ENCODE results near the gene CC2D2B.

CC2D2B gene

DNA sequence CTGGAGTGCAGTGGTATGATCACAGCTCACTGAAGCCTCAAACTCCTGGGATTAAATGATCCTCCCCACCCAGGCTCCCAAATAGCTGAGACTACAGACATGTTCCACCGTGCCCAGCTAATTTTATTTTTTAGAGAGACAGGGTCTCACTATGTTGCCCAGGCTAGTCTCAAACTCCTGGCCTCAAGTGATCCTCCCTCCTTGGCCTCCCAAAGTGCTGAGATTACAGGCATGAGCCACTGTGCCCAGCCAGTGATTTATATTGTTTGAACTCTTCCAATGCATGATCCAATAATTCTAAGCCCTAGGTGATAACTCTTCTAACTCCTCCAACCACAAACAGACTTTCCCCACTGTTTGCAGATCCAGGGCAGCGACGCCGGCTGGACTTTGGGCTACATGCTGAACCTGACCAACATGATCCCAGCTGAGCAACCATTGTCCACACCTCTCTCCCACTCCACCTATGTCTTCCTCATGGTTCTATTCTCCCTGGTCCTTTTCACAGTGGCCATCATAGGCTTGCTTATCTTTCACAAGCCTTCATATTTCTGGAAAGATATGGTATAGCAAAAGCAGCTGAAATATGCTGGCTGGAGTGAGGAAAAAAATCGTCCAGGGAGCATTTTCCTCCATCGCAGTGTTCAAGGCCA lies 41.8 kb upstream of the CC2D2B start:
- H3K4me3 ChIP-seq = no peak overlapping the region
- peaks cover 0 to 9% (median 4%) of the 10 kb centered on the region in 4 donors for H3K4me1 ChIP-seq
- DNase-seq = no peak
- H3K9me3 ChIP-seq = no peaks in the 10 kb centered on the region
- H3K36me3 ChIP-seq = peaks cover 45 to 58% (median 51%) of the 10 kb centered on the region in 3 donors
- H3K27me3 ChIP-seq = no peaks in the 10 kb centered on the region
- TF ChIP-seq, protein P1, sequence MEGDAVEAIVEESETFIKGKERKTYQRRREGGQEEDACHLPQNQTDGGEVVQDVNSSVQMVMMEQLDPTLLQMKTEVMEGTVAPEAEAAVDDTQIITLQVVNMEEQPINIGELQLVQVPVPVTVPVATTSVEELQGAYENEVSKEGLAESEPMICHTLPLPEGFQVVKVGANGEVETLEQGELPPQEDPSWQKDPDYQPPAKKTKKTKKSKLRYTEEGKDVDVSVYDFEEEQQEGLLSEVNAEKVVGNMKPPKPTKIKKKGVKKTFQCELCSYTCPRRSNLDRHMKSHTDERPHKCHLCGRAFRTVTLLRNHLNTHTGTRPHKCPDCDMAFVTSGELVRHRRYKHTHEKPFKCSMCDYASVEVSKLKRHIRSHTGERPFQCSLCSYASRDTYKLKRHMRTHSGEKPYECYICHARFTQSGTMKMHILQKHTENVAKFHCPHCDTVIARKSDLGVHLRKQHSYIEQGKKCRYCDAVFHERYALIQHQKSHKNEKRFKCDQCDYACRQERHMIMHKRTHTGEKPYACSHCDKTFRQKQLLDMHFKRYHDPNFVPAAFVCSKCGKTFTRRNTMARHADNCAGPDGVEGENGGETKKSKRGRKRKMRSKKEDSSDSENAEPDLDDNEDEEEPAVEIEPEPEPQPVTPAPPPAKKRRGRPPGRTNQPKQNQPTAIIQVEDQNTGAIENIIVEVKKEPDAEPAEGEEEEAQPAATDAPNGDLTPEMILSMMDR (IDR thresholded peaks at IDR 0.05) = no peak
- no peak overlapping the region for H3K27ac ChIP-seq
- intact Hi-C loops (cut with DNase I; ENCODE audit: low total_unique reads) = no loop called here

DNA sequence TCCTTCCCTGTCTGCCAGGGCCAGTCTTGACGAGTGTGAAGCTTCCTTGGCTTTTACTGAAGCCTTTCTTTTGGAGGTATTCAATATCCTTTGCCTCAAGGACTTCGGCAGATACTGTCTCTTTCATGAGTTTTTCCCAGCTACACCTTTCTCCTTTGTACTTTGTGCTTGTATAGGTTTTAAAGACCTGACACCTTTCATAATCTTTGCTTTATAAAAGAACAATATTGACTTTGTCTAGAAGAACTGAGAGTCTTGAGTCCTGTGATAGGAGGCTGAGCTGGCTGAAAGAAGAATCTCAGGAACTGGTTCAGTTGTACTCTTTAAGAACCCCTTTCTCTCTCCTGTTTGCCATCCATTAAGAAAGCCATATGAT lies 41.3 kb upstream of the CC2D2B start:
- intact Hi-C loops (cut with DNase I; ENCODE audit: low total_unique reads) = no loop called here
- no peak for DNase-seq
- no peaks in the 10 kb centered on the region for H3K9me3 ChIP-seq
- H3K27me3 ChIP-seq = no peaks in the 10 kb centered on the region
- H3K27ac ChIP-seq = no peak overlapping the region
- TF ChIP-seq, protein P1 (IDR thresholded peaks at IDR 0.05) = no peak
- H3K4me1 ChIP-seq = peaks cover 0 to 9% (median 4%) of the 10 kb centered on the region in 4 donors
- H3K36me3 ChIP-seq = peaks cover 41 to 53% (median 48%) of the 10 kb centered on the region in 3 donors
- H3K4me3 ChIP-seq = no peak overlapping the region

DNA sequence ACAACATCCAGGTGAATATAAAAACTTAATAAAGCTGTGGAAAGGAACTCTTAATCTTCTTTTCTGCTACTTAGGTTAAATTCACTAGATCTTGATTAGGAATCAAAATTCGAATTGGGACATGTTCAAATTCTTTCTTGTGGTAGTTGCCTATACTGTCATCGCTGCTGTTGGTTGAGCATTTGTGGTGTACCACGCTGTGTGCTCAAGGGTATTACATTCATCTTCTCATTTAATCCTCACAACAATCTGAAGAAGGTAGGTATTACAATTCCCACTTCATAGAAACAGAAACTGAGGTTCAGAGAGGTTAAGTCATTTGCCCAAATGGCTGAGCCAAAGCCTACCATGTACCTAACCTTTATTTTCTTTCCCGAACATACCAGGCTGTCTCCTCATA lies 39.9 kb upstream of the CC2D2B start:
- no peak overlapping the region for H3K4me3 ChIP-seq
- TF ChIP-seq, protein P1 (IDR thresholded peaks at IDR 0.05) = no peak
- no peak overlapping the region for H3K27ac ChIP-seq
- H3K4me1 ChIP-seq = peaks cover 0 to 9% (median 4%) of the 10 kb centered on the region in 4 donors
- H3K36me3 ChIP-seq = peaks cover 35 to 53% (median 50%) of the 10 kb centered on the region in 3 donors
- no peak for DNase-seq
- intact Hi-C loops (cut with DNase I; ENCODE audit: low total_unique reads) = no loop called here
- no peaks in the 10 kb centered on the region for H3K9me3 ChIP-seq
- no peaks in the 10 kb centered on the region for H3K27me3 ChIP-seq

DNA sequence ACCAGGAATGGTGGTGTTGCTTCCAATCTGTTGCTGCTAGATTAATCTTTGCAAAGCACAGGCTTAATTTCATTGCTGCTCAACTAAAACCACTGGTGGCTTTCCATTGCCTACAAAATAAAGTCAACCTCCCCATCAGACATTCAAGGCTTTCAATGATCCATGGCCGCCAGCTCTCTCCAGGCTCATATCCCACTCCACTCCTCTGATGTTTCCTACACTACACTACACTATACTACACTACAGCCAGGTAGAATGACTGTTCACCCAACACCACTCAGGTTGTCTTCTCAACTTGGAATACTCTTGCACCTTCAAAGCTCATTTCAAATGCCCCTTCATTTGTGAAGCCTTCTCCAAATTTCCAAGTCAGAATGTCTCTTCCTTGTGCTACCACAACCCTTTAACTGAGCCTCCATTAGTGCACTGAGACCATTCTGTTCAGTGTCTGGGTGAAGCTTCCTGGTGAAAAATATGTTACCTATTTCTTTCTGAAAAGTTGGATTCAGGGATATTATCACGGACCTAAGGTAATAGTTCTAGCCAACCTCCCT lies 35.5 kb upstream of the CC2D2B start:
- H3K27me3 ChIP-seq = no peaks in the 10 kb centered on the region
- no peaks in the 10 kb centered on the region for H3K4me1 ChIP-seq
- intact Hi-C loops (cut with DNase I; ENCODE audit: low total_unique reads) = no loop called here
- TF ChIP-seq, protein P1 (IDR thresholded peaks at IDR 0.05) = no peak
- no peak for DNase-seq
- H3K27ac ChIP-seq = no peak overlapping the region
- no peak overlapping the region for H3K4me3 ChIP-seq
- no peaks in the 10 kb centered on the region for H3K9me3 ChIP-seq
- H3K36me3 ChIP-seq = peaks cover 36 to 69% (median 41%) of the 10 kb centered on the region in 3 donors

DNA sequence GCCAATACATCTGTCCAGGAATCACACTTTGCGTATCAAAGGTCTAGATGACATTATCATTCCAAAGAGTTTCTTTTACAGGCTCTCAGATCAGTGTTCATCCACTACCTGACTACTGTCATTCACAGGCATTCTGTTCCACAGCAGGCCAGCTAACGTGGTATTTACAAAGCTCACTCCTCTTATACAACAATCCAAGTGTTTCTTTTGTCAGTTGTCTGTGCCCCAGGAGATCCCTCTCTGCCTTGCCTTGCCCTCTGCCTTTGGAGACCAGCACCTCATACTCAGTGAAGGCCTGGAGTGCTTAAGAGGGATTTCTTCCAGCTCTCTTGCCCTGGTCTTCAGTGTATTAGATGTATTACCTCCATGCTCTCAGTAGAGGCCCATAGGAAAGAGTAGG lies 34.6 kb upstream of the CC2D2B start:
- H3K36me3 ChIP-seq = peaks cover 32 to 61% (median 34%) of the 10 kb centered on the region in 3 donors
- TF ChIP-seq, protein P1 (IDR thresholded peaks at IDR 0.05) = no peak
- H3K27ac ChIP-seq = no peak overlapping the region
- H3K27me3 ChIP-seq = no peaks in the 10 kb centered on the region
- intact Hi-C loops (cut with DNase I; ENCODE audit: low total_unique reads) = no loop called here
- H3K4me3 ChIP-seq = no peak overlapping the region
- no peaks in the 10 kb centered on the region for H3K4me1 ChIP-seq
- DNase-seq = no peak
- H3K9me3 ChIP-seq = no peaks in the 10 kb centered on the region

All from tibial artery (tissue), 4 donors.